AG09319 (cell line): ENCODE data around the gene HAPSTR1.

ENCODE experiments used
- DNase-seq: peaks from one replicate; pipeline ENCODE4 v3.0.0-alpha.2; 2010; ENCODE audit warnings: low read depth; ENCODE audit errors: extremely low read depth
- CTCF ChIP-seq: IDR thresholded peaks from 2 replicates; pipeline ENCODE4 v1.5.1; 2011; ENCODE audit warnings: low read depth, mild to moderate bottlenecking, inconsistent platforms, low read length, moderate library complexity

Gene HAPSTR1

GRCh38 chr16:9048302-9048700, 43.1 kb upstream of the HAPSTR1 start:
- no peak for TF ChIP-seq CTCF
- DNase-seq, result no peak

- TF ChIP-seq CTCF, result no peak
- no peak for DNase-seq
Measured at GRCh38 chr16:9049241-9049640, 42.2 kb upstream of the HAPSTR1 start.

- no peak for DNase-seq
- TF ChIP-seq CTCF, result peak; percentile 40
Measured at GRCh38 chr16:9050102-9050830, 41.2 kb upstream of the HAPSTR1 start.

GRCh38 chr16:9053006-9053601, 38.3 kb upstream of the HAPSTR1 start:
- no peak for DNase-seq
- no peak for TF ChIP-seq CTCF

- DNase-seq, result no peak
Measured at GRCh38 chr16:9054460-9054859, 37.0 kb upstream of the HAPSTR1 start.

GRCh38 chr16:9055115-9055514, 36.3 kb upstream of the HAPSTR1 start:
- no peak for TF ChIP-seq CTCF
- DNase-seq, result no peak

More at GRCh38 chr16:9054460-9054859, 37.0 kb upstream of the HAPSTR1 start:
- no peak for TF ChIP-seq CTCF

- DNase-seq, result no peak
- no peak for TF ChIP-seq CTCF
Measured at GRCh38 chr16:9055661-9056060, 35.8 kb upstream of the HAPSTR1 start.
